Endothelial cell of hepatic sinusoid (primary cell): ENCODE data around the gene DKC1.

Source experiments
- in situ Hi-C: cut with HindIII; loops from 2 replicates; pipeline ENCODE4 v1.10.0; 2017; ENCODE audit warnings: low sequenced_read_pairs

Gene DKC1

GRCh38 chrX:154735695-154736393 lies 26.8 kb upstream of the DKC1 start:
- in situ Hi-C loops = no loop called here

- in situ Hi-C loops = no loop called here
Observed at GRCh38 chrX:154737136-154737535, 25.5 kb upstream of the DKC1 start.

GRCh38 chrX:154738011-154738738 lies 24.5 kb upstream of the DKC1 start:
- in situ Hi-C loops = no loop called here

GRCh38 chrX:154739952-154740465 lies 22.7 kb upstream of the DKC1 start:
- in situ Hi-C loops = no loop called here

- in situ Hi-C loops = no loop called here
Observed at GRCh38 chrX:154742613-154743012, 20.1 kb upstream of the DKC1 start.

- in situ Hi-C loops = no loop called here
Observed at GRCh38 chrX:154748712-154749339, 13.8 kb upstream of the DKC1 start.

- in situ Hi-C loops = no loop called here
Observed at GRCh38 chrX:154749856-154750255, 12.8 kb upstream of the DKC1 start.

GRCh38 chrX:154750301-154751202 lies 12.1 kb upstream of the DKC1 start, which contains the start of gene GAB3:
Gene GAB3, minus strand, starts transcription at chrX:154751077. Its CDS starts 52 bp downstream, at chrX:154751025.
- in situ Hi-C loops = no loop called here

- in situ Hi-C loops = no loop called here
Observed at GRCh38 chrX:154751203-154751668, 11.4 kb upstream of the DKC1 start.

GRCh38 chrX:154751669-154752271 lies 10.9 kb upstream of the DKC1 start:
- in situ Hi-C loops = no loop called here

- in situ Hi-C loops = no loop called here
Observed at GRCh38 chrX:154758696-154759095, 4.0 kb upstream of the DKC1 start.

GRCh38 chrX:154761977-154762536 lies 607 bp upstream of the DKC1 start:
- in situ Hi-C loops = no loop called here

GRCh38 chrX:154774622-154775021 lies 12.0 kb downstream of the DKC1 start:
- in situ Hi-C loops = no loop called here

- in situ Hi-C loops = no loop called here
Observed at GRCh38 chrX:154775419-154776349, 13.0 kb downstream of the DKC1 start.

GRCh38 chrX:154776753-154777152 lies 14.1 kb downstream of the DKC1 start:
- in situ Hi-C loops = no loop called here

- in situ Hi-C loops = no loop called here
Observed at GRCh38 chrX:154779261-154779660, 16.6 kb downstream of the DKC1 start.

- in situ Hi-C loops = no loop called here
Observed at GRCh38 chrX:154780968-154781367, 18.3 kb downstream of the DKC1 start.

GRCh38 chrX:154784149-154784995 lies 21.7 kb downstream of the DKC1 start:
- in situ Hi-C loops = no loop called here
